Mesendoderm (in vitro differentiated cells): ENCODE data around the gene CHAC1.

ENCODE experiments used
- DNase-seq: peaks from one replicate; pipeline ENCODE4 v3.0.0; 2013
- H2AK5ac ChIP-seq: 2 replicates; pipeline ENCODE4 v1.6.1; 2013; ENCODE audit warnings: low read length, inconsistent platforms
- H2BK120ac ChIP-seq: 2 replicates; pipeline ENCODE4 v1.6.1; 2013; ENCODE audit warnings: low read depth, mild to moderate bottlenecking, low read length, moderate library complexity, mixed read lengths
- H2BK15ac ChIP-seq: replicated peaks from 2 replicates; pipeline ENCODE4 v1.6.1; 2013; ENCODE audit warnings: low read depth, mild to moderate bottlenecking, moderate library complexity
- H2BK5ac ChIP-seq: 2 replicates; pipeline ENCODE4 v1.6.1; 2013; ENCODE audit warnings: low read length, inconsistent platforms
- H3K18ac ChIP-seq: 2 replicates; pipeline ENCODE4 v1.6.1; 2013; ENCODE audit warnings: mild to moderate bottlenecking, low read length, mixed read lengths
- H3K23ac ChIP-seq: one replicate; pipeline ENCODE4 v1.6.1; 2013; ENCODE audit warnings: low read length
- H3K27ac ChIP-seq: 2 replicates; pipeline ENCODE4 v1.5.1; 2013; ENCODE audit warnings: low read depth, mild to moderate bottlenecking, inconsistent platforms, low read length, moderate library complexity
- H3K27me3 ChIP-seq: 2 replicates; pipeline ENCODE4 v1.6.1; 2013; ENCODE audit warnings: low read length, control low read depth, mild to moderate bottlenecking, inconsistent platforms; ENCODE audit not compliant: insufficient read depth, poor library complexity
- H3K36me3 ChIP-seq: 2 replicates; pipeline ENCODE4 v1.6.1; 2013; ENCODE audit warnings: low read length, inconsistent platforms; ENCODE audit not compliant: control insufficient read depth, insufficient read depth
- H3K4ac ChIP-seq: one replicate; pipeline ENCODE4 v1.6.1; 2013; ENCODE audit warnings: low read depth, mild to moderate bottlenecking, low read length, moderate library complexity
- H3K4me1 ChIP-seq: 2 replicates; pipeline ENCODE4 v1.6.1; 2013; ENCODE audit warnings: low read depth, low read length, inconsistent platforms; ENCODE audit not compliant: control insufficient read depth
- H3K4me2 ChIP-seq: 2 replicates; pipeline ENCODE4 v1.6.1; 2013; ENCODE audit warnings: low read length
- H3K4me3 ChIP-seq: 2 replicates; pipeline ENCODE4 v1.5.1; 2013; ENCODE audit warnings: mild to moderate bottlenecking, low read length
- H3K56ac ChIP-seq: one replicate; pipeline ENCODE4 v1.6.1; 2013; ENCODE audit warnings: low read length
- H3K79me1 ChIP-seq: 2 replicates; pipeline ENCODE4 v1.6.1; 2013; ENCODE audit warnings: low read length, inconsistent platforms
- H3K79me2 ChIP-seq: 2 replicates; pipeline ENCODE4 v1.6.1; 2013; ENCODE audit warnings: mild to moderate bottlenecking, low read length; ENCODE audit not compliant: control insufficient read depth, insufficient read depth
- H3K9ac ChIP-seq: 2 replicates; pipeline ENCODE4 v1.6.1; 2013; ENCODE audit warnings: low read length, inconsistent platforms
- H4K5ac ChIP-seq: one replicate; pipeline ENCODE4 v1.6.1; 2013; ENCODE audit warnings: low read length
- H4K8ac ChIP-seq: one replicate; pipeline ENCODE4 v1.6.1; 2013; ENCODE audit warnings: low read depth, mild to moderate bottlenecking, control low read depth, low read length, moderate library complexity
- WGBS: extraction: QIAGEN DNeasy Blood & Tissue Kit; methylation state at CpG from one replicate; pipeline ENCODE4 v1.1.7; 2013; ENCODE audit warnings: low lambda C conversion rate, missing lambda C conversion rate; ENCODE audit not compliant: insufficient coverage; ENCODE audit errors: extremely low coverage; 5-methylcytosine and 5-hydroxymethylcytosine counted together

The CHAC1 gene

DNA sequence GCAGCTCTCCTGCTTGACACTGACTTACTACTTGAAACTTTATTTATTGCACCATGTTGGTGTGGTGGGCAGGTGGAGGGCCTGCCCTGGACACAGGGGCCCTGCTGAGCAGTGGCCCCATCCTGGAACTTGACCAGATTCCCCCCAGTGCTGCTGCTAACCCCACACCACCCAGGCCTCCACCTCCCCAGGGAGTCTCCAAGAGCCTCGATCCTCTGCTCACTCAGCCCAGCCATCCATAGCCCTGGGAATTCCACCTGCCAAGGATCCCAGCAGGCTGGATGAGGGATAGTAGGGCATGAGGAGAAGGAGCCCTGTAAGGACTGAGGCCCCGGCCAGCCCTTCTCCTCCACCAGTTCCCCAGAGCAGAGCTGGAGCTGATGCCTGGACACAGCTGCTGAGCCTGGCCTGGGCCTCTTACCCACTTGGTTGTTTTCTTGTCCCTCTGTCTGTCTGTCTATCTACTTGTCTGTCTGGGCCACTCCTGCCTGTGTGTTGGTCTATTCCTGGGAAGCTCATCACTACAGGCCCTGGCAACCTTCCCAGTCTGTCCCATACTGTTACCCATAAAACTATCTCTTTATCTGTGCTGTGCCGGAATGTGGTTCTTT, 2.8 kb downstream of the CHAC1 start:
- H3K4me2 ChIP-seq: no peak overlapping the region
- no peak overlapping the region for H2BK120ac ChIP-seq
- no peak overlapping the region for H4K8ac ChIP-seq
- H3K18ac ChIP-seq: no peak overlapping the region
- no peak overlapping the region for H4K5ac ChIP-seq
- no peak overlapping the region for H3K9ac ChIP-seq
- peaks cover 7% of the 10 kb centered on the region for H3K79me2 ChIP-seq
- WGBS: no CpG with 5 or more reads among the region's 3 CpGs
- DNase-seq: no peak
- H3K4me1 ChIP-seq: no peaks in the 10 kb centered on the region
- no peak overlapping the region for H2AK5ac ChIP-seq
- H3K36me3 ChIP-seq: peaks cover 5% of the 10 kb centered on the region
- H3K27me3 ChIP-seq: no peaks in the 10 kb centered on the region
- H3K4me3 ChIP-seq: no peak overlapping the region
- no peak overlapping the region for H3K4ac ChIP-seq
- H3K56ac ChIP-seq: no peak overlapping the region
- H2BK15ac ChIP-seq: no peak overlapping the region
- H3K79me1 ChIP-seq: peaks cover 5% of the 10 kb centered on the region
- no peak overlapping the region for H2BK5ac ChIP-seq
- H3K23ac ChIP-seq: no peak overlapping the region
- no peak overlapping the region for H3K27ac ChIP-seq

DNA sequence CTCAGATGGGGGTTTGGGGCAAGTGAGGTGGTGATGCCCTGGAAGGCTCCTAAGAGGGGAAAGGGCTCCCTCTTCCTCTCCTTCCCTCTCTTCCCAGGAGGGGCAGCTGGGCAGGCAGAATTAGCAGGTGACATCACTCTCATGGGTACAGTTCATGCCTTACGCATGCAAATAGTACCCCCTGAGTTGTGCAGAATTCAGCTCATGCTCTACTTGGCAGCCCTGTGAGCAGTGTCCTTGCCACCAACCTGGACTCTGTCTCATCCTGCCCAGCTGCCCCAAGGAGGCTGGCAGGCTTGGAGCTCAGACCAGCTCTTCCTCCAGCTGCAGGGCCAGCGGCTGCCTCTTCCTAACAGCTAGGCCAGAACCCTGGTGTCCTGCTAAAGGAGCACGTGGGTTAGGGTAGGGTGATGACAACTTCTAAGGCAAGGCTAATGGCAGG, 3.3 kb downstream of the CHAC1 start:
- Histone ChIP-seq H3K4ac (no peak overlapping the region), H3K27ac (no peak overlapping the region), H3K4me3 (no peak overlapping the region), H3K23ac (no peak overlapping the region), H2BK120ac (no peak overlapping the region), H3K79me2 (peaks cover 7% of the 10 kb centered on the region), H2BK5ac (no peak overlapping the region), H3K4me2 (no peak overlapping the region), H3K56ac (no peak overlapping the region), H4K5ac (no peak overlapping the region), H3K9ac (no peak overlapping the region), H2BK15ac (no peak overlapping the region), H2AK5ac (no peak overlapping the region), H3K27me3 (no peaks in the 10 kb centered on the region), H3K36me3 (peaks cover 5% of the 10 kb centered on the region), H3K4me1 (no peaks in the 10 kb centered on the region), H3K18ac (no peak overlapping the region), H4K8ac (no peak overlapping the region), H3K79me1 (peaks cover 5% of the 10 kb centered on the region)
- no CpG with 5 or more reads among the region's 3 CpGs for WGBS
- no peak for DNase-seq

DNA sequence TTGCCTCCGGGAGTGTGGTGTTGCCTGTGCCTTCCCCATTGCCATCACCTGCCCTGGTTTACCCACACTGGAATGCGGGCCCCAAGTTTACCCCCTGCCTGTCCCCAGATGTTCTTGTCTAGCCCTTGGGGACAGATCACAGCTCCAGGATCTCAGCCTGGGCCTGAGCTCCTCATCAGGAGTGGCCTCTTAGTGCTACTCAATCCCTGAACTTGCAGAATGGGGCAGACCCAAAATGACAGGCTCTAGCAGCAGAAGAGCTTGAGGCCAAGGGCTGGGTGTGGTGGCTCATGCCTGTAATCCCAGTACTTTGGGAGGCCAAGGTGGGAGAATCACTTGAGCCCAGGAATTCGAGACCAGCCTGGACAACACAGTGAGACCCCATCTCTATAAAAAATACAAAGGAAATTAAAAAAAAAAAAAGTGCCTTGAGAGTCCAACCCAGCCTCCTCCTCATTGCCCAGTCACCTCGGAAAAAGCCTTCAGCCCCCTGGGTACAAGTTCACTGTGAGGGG, 3.8 kb downstream of the CHAC1 start:
- H2BK15ac ChIP-seq: no peak overlapping the region
- H3K27ac ChIP-seq: no peak overlapping the region
- H3K79me2 ChIP-seq: peaks cover 7% of the 10 kb centered on the region
- no peaks in the 10 kb centered on the region for H3K4me1 ChIP-seq
- no peak overlapping the region for H3K9ac ChIP-seq
- H2BK5ac ChIP-seq: no peak overlapping the region
- no peak overlapping the region for H3K56ac ChIP-seq
- no peak overlapping the region for H3K23ac ChIP-seq
- no peak overlapping the region for H3K4me2 ChIP-seq
- peaks cover 5% of the 10 kb centered on the region for H3K79me1 ChIP-seq
- peaks cover 5% of the 10 kb centered on the region for H3K36me3 ChIP-seq
- no peaks in the 10 kb centered on the region for H3K27me3 ChIP-seq
- no CpG with 5 or more reads among the region's 4 CpGs for WGBS
- H4K8ac ChIP-seq: no peak overlapping the region
- H3K4me3 ChIP-seq: no peak overlapping the region
- no peak for DNase-seq
- H4K5ac ChIP-seq: no peak overlapping the region
- no peak overlapping the region for H3K4ac ChIP-seq
- no peak overlapping the region for H2BK120ac ChIP-seq
- H2AK5ac ChIP-seq: no peak overlapping the region
- no peak overlapping the region for H3K18ac ChIP-seq

DNA sequence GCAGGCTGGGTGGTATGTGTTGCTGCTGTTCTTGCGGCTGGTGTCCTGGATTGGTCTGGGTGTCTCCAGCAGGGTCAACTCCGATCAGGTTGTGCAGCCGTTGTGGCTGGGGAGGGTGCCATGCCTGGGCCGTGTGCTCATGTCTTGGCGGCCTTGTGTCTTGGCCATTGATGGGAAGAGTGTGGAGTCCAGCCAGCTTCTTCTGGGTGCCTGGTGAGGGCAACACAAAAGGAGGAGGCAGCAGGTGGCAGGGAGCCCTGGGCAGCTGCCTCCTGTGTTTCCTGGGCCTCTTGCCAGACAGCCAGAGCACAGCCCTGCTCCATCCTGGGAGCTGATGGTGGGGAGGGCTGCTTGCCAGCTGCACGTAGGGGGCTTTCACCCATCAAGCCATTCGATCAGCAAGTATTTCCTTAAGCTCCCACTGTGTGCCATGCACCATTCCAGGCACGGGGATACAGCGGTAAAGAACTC, 4.3 kb downstream of the CHAC1 start:
- no peak overlapping the region for H2BK5ac ChIP-seq
- no peak overlapping the region for H3K23ac ChIP-seq
- no peak overlapping the region for H3K4ac ChIP-seq
- no peak overlapping the region for H3K4me3 ChIP-seq
- H2BK15ac ChIP-seq: no peak overlapping the region
- H3K79me2 ChIP-seq: peaks cover 7% of the 10 kb centered on the region
- H3K4me1 ChIP-seq: no peaks in the 10 kb centered on the region
- no peak overlapping the region for H3K4me2 ChIP-seq
- peaks cover 5% of the 10 kb centered on the region for H3K36me3 ChIP-seq
- no peaks in the 10 kb centered on the region for H3K27me3 ChIP-seq
- H3K18ac ChIP-seq: no peak overlapping the region
- DNase-seq: no peak
- H4K5ac ChIP-seq: no peak overlapping the region
- H3K56ac ChIP-seq: no peak overlapping the region
- no peak overlapping the region for H3K27ac ChIP-seq
- peaks cover 5% of the 10 kb centered on the region for H3K79me1 ChIP-seq
- H2BK120ac ChIP-seq: no peak overlapping the region
- WGBS: no CpG with 5 or more reads among the region's 9 CpGs
- no peak overlapping the region for H2AK5ac ChIP-seq
- H3K9ac ChIP-seq: no peak overlapping the region
- H4K8ac ChIP-seq: no peak overlapping the region

DNA sequence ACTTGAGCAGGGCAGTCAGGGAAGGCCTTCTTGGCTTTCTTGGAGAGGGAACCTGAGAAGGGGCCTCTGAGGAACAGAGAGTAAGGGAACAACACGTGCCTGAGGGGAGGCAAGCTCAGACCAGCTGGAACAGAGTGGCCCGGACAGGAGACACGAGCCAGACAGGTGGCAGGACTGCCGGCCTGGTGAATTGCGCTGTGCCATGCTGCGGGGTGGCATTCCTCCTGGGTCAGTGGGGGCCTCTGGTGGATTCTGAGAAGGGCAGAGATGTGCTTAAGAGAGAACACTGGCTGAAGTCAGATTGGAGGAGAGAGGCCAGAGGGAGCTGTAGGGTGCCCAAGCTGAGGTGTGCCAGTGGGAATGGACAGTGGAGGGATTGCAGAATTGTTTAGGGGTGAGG, 4.9 kb downstream of the CHAC1 start:
- peaks cover 5% of the 10 kb centered on the region for H3K79me1 ChIP-seq
- no peak overlapping the region for H3K56ac ChIP-seq
- no peak overlapping the region for H4K5ac ChIP-seq
- H3K4me3 ChIP-seq: no peak overlapping the region
- no peak overlapping the region for H2AK5ac ChIP-seq
- no peak overlapping the region for H2BK5ac ChIP-seq
- no peak overlapping the region for H3K4me2 ChIP-seq
- H2BK15ac ChIP-seq: no peak overlapping the region
- DNase-seq: no peak
- no peak overlapping the region for H3K27ac ChIP-seq
- no CpG with 5 or more reads among the region's 6 CpGs for WGBS
- peaks cover 5% of the 10 kb centered on the region for H3K36me3 ChIP-seq
- H2BK120ac ChIP-seq: no peak overlapping the region
- H3K18ac ChIP-seq: no peak overlapping the region
- peaks cover 7% of the 10 kb centered on the region for H3K79me2 ChIP-seq
- no peak overlapping the region for H3K9ac ChIP-seq
- no peaks in the 10 kb centered on the region for H3K27me3 ChIP-seq
- peak overlapping the region; percentile 57 for H3K23ac ChIP-seq
- no peak overlapping the region for H3K4ac ChIP-seq
- H3K4me1 ChIP-seq: no peaks in the 10 kb centered on the region
- no peak overlapping the region for H4K8ac ChIP-seq

DNA sequence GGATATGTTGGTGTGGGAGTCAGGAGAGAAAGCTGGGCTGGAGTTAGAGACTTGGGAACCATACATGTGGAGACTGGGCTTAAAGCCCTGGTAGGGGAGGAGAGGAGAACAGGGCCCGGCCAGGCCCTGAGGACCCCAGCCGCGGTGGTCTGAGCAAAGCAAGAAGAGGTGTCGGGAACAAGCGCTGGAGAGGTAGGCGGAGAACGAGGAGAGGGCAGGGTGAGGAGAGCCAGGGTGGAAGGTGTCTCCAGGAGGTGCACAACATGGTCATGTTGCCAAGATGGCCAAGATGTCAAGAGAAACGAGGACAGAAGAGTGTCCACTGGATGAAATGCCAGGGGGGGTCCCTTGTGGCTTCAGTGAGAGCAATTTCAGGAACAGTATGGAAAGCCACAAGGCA, 5.5 kb downstream of the CHAC1 start:
- Histone ChIP-seq H4K8ac (no peak overlapping the region), H3K9ac (no peak overlapping the region), H2BK15ac (no peak overlapping the region), H2BK5ac (no peak overlapping the region), H3K4ac (no peak overlapping the region), H3K79me2 (peaks cover 5% of the 10 kb centered on the region), H3K18ac (no peak overlapping the region), H3K56ac (no peak overlapping the region), H3K4me3 (no peak overlapping the region), H4K5ac (no peak overlapping the region), H3K4me2 (no peak overlapping the region), H2AK5ac (no peak overlapping the region), H3K79me1 (peaks cover 5% of the 10 kb centered on the region), H3K23ac (no peak overlapping the region), H3K36me3 (peaks cover 5% of the 10 kb centered on the region), H3K4me1 (no peaks in the 10 kb centered on the region), H3K27me3 (no peaks in the 10 kb centered on the region), H3K27ac (no peak overlapping the region), H2BK120ac (no peak overlapping the region)
- WGBS: no CpG with 5 or more reads among the region's 8 CpGs
- no peak for DNase-seq
